NCI-H1105 treated with DMSO at 0.1 percent for 48 hours (cell line): Measurements from ENCODE around the gene AGFG2.
"Not testable (repeated sequence)": the region's sequence is repeated elsewhere in the genome, so short reads cannot be mapped to it uniquely, and the experiment has no call there.

Experiments used
- DNase-seq: peaks from one replicate; lab custom pipeline; 2025; lab: John Stamatoyannopoulos, UW

The AGFG2 gene

DNA sequence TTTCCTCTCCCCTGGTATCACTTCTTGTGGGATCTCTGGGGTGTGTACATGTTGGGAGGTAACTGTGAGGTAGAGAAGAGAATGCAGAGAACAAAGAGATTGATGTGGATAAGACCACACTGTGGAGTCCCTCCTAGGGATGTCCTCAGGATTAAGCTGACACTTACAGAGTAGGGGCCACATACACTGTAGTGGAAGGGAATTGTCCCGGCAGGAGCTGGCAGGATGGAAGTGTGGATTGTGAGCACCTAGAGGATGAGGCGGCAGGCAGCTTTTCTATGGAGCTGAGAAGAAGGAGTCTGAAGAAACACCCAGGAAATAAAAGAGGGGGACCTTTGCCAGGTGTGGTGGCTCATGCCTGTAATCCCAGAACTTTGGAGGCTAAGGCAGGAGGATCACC is 13.5 kb downstream of the AGFG2 start:
- DNase-seq: no peak

DNA sequence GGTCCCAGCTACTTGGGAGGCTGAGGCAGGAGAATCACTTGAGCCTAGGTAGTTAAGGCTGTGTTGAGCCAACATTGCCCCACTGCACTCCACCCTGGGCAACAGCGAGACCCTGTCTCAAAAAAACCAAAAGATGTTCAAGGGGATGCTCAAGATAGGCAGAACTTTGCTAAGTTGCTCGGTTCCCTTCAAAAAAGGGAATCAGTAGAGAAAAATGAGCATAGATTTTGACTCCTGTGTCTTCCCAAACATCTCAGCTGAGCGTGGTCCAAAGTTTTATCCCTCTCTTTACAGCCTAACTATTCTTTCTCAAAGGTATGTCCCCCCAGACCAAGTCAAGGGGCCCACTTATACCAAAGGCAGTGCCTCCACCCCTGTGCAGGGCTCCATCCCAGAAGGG is 14.0 kb downstream of the AGFG2 start:
- no peak for DNase-seq

DNA sequence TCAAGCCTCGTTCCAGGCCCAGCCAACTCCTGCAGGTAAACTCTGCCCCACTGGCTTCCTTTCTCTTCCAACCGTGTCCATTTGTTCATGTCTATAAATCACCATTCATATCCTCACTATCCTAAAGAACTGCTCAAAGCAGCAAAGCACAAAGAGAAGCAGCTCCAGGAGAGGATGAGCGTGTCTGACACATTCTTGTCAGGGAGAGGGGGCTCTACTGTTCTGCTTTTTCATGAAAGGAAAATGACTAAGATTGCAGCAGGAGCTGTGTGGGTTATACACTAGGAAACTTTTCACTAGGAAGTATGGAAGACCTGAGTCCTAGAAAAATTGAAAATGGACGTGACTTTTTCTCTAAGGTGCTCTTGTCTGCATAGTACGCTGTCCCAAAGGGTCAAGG is 16.7 kb downstream of the AGFG2 start:
- no peak for DNase-seq

DNA sequence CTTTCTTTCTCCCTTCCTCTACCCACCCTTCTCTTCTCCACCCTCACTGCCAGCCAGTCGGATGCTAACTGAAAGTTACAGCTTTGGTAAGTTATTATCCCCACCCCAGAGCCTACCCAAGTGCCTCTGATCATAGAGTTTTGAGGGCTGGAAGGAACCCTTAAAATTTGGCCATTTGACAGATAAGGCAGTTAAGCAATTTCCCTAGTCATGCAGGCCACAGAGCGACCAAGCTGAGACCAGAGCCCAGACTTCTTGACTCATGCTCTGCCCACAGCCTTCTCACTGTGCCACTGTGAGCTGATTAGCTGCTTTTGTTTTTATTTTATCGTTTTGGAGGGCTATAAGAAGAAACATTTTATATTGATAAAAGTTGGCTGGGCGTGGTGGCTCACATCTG is 17.5 kb downstream of the AGFG2 start:
- no peak for DNase-seq

- no peak for DNase-seq
These were observed 20.1 kb downstream of the AGFG2 start for GRCh38 chr7:100559127-100559526.

- no peak for DNase-seq
These were observed 22.6 kb downstream of the AGFG2 start for GRCh38 chr7:100561491-100562194.

DNA sequence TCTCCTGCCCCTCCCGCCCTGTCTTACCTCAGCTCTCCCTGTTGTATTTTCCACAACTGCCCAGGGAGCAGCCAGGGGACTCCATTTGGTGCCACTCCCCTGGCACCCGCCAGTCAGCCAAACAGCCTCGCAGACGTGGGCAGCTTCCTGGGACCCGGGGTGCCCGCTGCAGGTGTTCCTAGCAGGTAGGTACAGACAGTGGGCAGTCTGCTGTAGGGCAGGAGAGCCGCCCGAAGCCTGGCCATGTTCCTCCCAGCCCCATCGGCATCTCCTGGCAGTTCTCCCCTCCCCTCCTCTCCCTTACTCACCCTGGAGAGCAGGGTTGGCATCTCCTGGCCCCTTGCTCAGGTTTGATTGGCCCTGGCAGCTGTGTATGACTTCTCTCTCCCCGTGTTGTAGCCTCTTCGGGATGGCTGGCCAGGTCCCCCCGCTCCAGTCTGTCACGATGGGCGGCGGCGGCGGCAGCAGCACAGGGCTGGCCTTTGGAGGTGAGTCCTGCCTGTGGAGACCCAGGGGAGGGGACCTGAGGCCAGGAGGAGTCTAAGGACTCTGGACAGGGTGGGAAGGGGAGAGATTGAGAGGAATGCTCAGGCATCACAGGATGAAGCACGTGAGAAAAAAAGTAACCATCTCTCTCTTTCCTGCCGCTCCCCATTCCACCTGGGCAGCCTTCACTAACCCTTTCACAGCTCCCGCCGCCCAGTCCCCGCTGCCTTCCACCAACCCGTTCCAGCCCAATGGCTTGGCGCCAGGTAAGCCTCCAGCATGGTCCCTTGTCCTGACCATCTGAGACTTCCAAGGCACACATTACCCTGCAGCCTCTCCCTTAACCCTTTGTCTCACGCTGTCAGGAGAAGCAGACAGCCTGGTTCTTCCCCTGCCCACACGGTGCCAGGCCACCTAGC is 23.4 kb downstream of the AGFG2 start:
- no peak for DNase-seq

DNA sequence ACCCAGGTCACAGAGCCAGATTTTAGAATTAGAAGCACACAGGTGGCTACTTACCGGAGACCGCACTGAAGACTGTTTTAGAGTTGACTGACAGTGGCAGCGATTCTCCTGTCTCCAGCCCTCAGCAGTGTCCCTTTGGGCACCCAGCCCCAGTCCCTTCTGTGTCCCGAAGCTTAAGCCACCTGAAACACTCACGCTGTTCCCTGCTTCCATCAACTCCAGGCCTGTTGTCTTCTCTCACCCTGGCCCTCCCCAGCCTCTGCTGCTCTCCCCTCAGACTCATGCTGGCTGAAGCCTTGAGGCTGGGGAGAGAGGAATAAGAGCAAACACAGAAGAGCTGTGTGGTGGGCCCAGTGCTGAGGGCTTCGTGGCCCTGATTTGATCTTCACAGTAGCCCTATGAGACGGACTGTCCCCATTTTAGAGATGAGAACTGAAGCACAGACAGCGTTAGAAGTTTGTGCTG is 24.1 kb downstream of the AGFG2 start:
- DNase-seq: no peak

GRCh38 chr7:100563809-100564400 is 24.9 kb downstream of the AGFG2 start:
- DNase-seq: no peak

DNA sequence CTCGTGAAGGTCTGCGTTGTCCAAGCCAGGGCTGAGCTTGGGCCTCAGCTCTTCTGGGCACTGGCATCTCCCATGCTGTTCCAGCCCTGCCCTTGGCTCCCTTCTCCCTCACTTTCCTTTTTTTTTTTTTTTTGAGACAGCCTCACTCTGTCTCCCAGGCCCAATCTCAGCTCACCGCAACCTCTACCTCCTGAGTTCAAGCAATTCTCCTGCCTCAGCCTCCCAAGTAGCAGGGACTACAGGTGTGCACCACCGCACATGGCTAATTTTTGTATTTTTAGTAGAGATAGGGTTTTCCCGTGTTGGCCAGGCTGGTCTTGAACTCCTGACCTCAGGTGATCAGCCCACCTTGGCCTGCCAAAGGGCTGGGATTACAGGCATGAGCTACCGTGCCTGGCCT is 25.4 kb downstream of the AGFG2 start:
- not testable (repeated sequence) for DNase-seq

- DNase-seq: no peak
These were observed 26.1 kb downstream of the AGFG2 start for GRCh38 chr7:100565133-100565571.

DNA sequence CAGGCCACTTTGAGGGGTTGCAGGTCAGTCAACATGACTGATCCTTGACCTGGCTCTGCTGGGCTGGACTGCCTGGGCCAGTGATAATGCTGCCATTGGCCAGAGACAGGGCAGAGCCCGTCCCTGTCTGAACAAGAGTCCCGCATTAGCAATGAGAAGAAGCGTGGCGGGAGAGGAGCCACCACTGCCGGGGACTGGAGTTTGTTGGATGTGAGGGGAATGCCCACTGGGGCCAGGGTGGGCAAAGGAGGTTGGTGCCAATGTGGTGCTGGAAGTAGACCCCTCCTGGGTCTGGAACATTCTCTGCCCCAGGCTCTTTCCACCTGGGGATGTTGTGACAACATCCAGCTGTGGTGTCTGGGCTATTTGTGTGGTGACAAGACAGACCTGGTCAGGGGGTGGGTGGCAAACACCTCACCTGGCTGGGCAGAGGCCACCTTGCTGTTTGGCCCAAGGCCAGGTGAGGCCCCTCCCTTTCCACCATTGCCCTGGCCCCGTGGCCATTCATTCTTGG is 27.1 kb downstream of the AGFG2 start:
- no peak for DNase-seq

GRCh38 chr7:100567031-100567730 is 28.2 kb downstream of the AGFG2 start:
- DNase-seq: no peak

DNA sequence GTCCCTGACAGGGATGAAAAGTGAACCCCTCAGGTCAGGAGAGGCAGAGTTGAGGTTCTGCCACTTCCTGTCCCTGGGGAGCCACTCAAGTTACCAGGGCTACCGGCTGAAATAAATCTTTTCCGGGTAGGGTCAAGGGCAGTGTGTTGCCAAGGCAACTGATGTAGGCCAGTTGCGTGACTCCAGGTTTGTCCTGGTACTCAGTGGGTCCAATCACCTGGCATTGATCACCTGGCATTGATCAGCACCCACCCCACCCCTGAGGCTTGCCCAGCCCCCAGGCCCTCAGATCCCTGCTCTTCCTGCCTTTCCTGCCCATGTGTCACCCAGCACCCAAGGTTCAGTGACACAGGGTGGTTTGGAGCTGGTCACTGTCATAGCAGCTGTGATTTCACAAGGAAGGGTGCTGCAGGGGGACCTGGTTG is 28.8 kb downstream of the AGFG2 start:
- no peak for DNase-seq

DNA sequence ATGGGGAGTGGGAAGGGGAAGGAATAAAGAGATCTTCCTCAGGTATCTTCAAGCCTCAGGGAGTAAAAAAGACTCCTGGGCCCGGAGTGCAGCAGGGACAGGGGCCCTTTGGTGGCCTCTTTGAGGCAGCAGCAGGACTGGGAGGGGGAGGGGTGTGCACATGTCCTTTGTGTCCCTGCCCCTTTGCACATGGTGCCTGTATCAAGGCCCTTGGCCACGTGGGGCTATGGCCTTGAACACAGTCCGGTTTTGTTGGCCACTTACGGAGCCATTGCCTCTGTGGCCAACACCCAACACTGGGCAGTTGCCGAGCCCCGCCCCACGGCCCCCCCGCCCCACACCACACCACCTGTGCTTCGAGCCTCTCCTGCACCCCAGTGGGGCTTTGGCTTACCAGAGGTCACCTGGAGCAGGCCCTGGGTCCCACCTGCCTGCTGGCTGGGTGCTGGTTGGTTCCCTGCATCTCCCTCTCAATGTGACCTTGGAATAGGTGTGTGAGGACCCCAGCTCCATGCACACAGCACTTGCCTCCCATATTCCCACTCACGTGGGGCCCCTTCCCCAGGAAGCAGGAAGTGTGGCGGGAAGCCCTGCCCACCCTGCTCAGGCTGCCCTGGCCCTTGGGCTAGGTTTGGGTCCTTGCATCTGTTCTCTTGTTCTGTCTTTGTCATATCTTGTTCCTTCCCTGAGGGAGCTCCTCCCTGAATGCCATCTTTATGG is 29.3 kb downstream of the AGFG2 start:
- DNase-seq: no peak

DNA sequence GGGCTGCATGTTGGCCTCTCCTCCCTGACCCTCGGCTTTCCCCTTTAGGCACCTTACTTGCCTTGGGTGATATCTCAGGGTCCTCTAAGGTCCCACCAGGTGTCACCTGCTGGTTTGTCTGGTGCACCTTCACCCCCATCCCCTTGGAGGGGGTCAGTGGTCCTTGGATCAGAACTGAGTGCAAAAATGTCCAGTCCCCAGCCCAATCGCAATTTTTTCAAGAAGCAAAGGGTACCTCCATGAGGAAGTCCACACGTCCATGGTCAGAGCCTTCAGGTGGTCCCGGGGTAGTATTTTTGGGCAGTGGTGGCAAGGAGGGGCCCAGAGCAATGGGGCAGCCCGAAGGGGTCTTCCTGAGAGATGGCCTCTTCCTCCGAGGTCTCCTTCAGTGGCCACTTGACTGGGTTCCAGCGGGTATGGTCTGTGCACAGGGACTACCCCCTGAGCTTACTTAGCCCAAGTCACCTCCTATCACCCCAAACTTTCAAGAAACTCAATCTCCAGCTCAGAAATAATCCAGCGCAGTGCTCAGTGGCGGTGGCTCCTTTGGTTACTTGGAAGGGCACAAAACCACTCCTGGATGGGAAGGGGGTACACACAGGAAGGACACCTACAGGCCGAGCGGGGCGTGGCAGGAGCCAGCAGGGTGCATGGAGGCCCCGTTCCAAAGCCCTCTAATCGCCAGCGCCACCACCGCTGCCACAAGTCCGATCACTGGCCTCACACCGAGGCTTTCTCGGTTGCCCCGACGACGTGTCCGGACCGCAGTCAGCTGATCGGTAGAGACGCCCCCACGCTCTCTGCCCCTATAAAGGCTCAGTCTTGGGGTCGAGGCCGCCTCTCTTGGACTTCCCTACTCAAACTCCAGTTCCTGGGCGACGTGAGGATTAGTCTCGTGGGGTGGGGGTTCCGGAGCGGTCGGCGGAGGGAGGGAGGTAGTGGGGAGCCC is 30.2 kb downstream of the AGFG2 start:
- DNase-seq: peak; percentile 46

DNA sequence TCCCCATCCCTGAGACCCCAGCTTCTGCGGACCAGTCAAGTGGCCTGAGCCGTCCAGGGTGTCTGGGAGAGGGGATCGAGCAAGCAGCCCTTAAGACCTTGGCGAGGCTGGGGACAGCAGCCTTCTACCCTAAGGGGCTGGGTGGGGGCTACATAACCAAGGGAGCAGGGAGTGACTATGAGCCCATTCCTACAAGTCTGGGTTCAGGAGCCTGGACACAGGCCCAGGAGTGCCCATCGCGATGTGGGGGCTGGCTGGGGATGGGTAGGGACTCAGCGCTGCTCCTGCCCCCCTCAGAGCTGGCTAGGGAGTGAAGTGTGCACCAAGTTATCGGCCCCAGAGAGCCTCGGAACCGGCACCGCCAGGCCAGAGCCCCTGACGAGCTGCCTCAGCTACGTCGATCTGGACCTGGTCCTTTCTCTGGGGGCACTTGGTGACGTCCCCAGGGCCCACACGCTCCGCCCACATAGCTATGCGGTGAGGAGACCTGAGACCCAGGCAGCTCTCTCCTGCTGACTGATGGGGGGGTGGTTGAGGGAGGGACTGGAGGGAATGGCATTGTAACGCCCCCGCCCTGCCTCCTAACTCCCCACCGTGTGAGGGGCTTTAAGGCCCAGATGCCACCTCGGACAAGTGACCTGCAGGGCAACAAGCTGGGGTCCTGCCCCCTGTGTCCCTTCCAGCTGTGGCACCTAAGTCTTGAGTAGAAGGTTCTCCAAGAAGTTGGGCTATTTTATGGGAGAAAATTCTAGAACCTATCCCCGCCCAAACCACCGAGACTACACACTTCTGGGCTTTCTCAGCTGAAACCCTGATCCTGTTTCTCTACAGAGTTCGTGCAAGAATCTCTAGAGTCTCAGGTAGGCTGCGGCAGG is 32.2 kb downstream of the AGFG2 start:
- no peak for DNase-seq

- no peak for DNase-seq
These were observed 32.8 kb downstream of the AGFG2 start for GRCh38 chr7:100571829-100572116.

- DNase-seq: no peak
These were observed 33.4 kb downstream of the AGFG2 start for GRCh38 chr7:100572281-100572948.
